K562 (cell line): ENCODE data around the gene ZDHHC3.

Experiments
- CTCF ChIP-seq, 3 experiments: IDR thresholded peaks in 2 of 3; conservative IDR thresholded peaks in 1 of 3; 2 replicates each; pipeline ENCODE4 v1.5.1; 2011 to 2012; ENCODE audit warnings: low read length in 3 of 3, mild to moderate bottlenecking in 3 of 3, control low read depth in 2 of 3, improper control_type of control experiment in 1 of 3, inconsistent platforms in 1 of 3, low read depth in 1 of 3, mixed read lengths in 1 of 3, moderate library complexity in 1 of 3; ENCODE audit not compliant: insufficient read depth in 2 of 3
- E2F8 ChIP-seq: fragments of 450-650 bp; IDR thresholded peaks from 2 replicates; pipeline ENCODE4 v1.7.1; 2018; ENCODE audit warnings: mild to moderate bottlenecking, low read depth; ENCODE audit not compliant: partially characterized antibody
- EZH2 ChIP-seq: IDR thresholded peaks from 2 replicates; pipeline ENCODE4 v1.6.1; 2012; ENCODE audit warnings: low read depth, mild to moderate bottlenecking, inconsistent platforms, low read length, borderline replicate concordance
- NFATC3 ChIP-seq: fragments of 450-650 bp; IDR thresholded peaks from 2 replicates; pipeline ENCODE4 v1.6.1; 2017; ENCODE audit warnings: mild to moderate bottlenecking
- OTX1 ChIP-seq: fragments of 450-650 bp; formaldehyde crosslinking; IDR thresholded peaks from 2 replicates; pipeline ENCODE4 v1.4.0; 2022; ENCODE audit warnings: mild to moderate bottlenecking
- POLR2A ChIP-seq: fragments of 450-650 bp; conservative IDR thresholded peaks from 2 replicates; pipeline ENCODE4 v1.6.1; 2016
- POLR2G ChIP-seq: fragments of 200-400 bp; formaldehyde crosslinking; IDR thresholded peaks from 2 replicates; pipeline ENCODE4 v1.6.1; 2017; ENCODE audit warnings: low read depth, mild to moderate bottlenecking, antibody characterized with exemption, low read length, moderate library complexity
- RUNX1 ChIP-seq: sonication (generic); IDR thresholded peaks from 2 replicates; pipeline ENCODE4 v1.6.1; 2016; ENCODE audit warnings: antibody characterized with exemption, low read depth
- ZBTB34 ChIP-seq: fragments of 250-450 bp; sonication (Bioruptor Pico); IDR thresholded peaks from 2 replicates; pipeline ENCODE4 v1.8.0; 2021; ENCODE audit warnings: mild to moderate bottlenecking, moderate library complexity
- ZFP30 ChIP-seq: fragments of 250-450 bp; sonication (Bioruptor Pico); IDR thresholded peaks from 2 replicates; pipeline ENCODE4 v1.8.0; 2022; ENCODE audit warnings: moderate library complexity, mild to moderate bottlenecking, inconsistent platforms, borderline replicate concordance
- ZNF232 ChIP-seq: sonication (generic); formaldehyde crosslinking; IDR thresholded peaks from 2 replicates; pipeline ENCODE4 v1.8.0; 2022; ENCODE audit warnings: mild to moderate bottlenecking, missing genetic modification reagents

GRCh38 chr3:45008117-45008516, 32.1 kb upstream of the ZDHHC3 start:
- TF ChIP-seq E2F8, result no peak
- TF ChIP-seq CTCF (IDR thresholded peaks at IDR 0.05 in 2 of 3, conservative IDR thresholded peaks at IDR 0.05 in 1 of 3; ENCODE audit: insufficient read depth in 2 of 3, low read depth in 1 of 3, low read length in 3 of 3), result no peak
- TF ChIP-seq EZH2, result no peak
- TF ChIP-seq ZBTB34 (CRISPR knock-in tag), result no peak
- no peak for TF ChIP-seq OTX1 (CRISPR knock-in tag)
- no peak for TF ChIP-seq POLR2A
- no peak for TF ChIP-seq POLR2G
- no peak for TF ChIP-seq NFATC3
- TF ChIP-seq RUNX1, result no peak
- TF ChIP-seq ZNF232 (CRISPR knock-in tag), result no peak
- no peak for TF ChIP-seq ZFP30 (CRISPR knock-in tag)
